OCI-LY1 (cell line): ENCODE data around the gene SPATA25.

Experiments used
- H2AFZ ChIP-seq: fragments of 200-600 bp; sonication (generic), shearing (Covaris generic); 2 replicates; pipeline ENCODE4 v1.6.0; 2014; ENCODE audit warnings: antibody characterized with exemption, mild to moderate bottlenecking, low read length
- H3F3A ChIP-seq: fragments of 200-600 bp; sonication (generic), shearing (Covaris generic); 2 replicates; pipeline ENCODE4 v1.6.0; 2014; ENCODE audit warnings: mild to moderate bottlenecking, antibody characterized with exemption, low read length, moderate library complexity; ENCODE audit not compliant: insufficient read depth
- H3K27ac ChIP-seq: fragments of 200-600 bp; sonication (generic); 2 replicates; pipeline ENCODE4 v1.5.1; 2014; ENCODE audit warnings: low read length, mixed run types, mild to moderate bottlenecking, low read depth; ENCODE audit not compliant: poor library complexity, severe bottlenecking
- H3K27me3 ChIP-seq: fragments of 200-600 bp; sonication (generic); 2 replicates; pipeline ENCODE4 v1.6.0; 2014; ENCODE audit warnings: antibody characterized with exemption, mild to moderate bottlenecking, low read length, moderate library complexity; ENCODE audit not compliant: insufficient read depth
- H3K36me3 ChIP-seq: fragments of 200-600 bp; sonication (generic); 2 replicates; pipeline ENCODE4 v1.6.1; 2014; ENCODE audit warnings: mild to moderate bottlenecking, antibody characterized with exemption, low read length, moderate library complexity, mixed read lengths; ENCODE audit not compliant: insufficient read depth
- H3K4me1 ChIP-seq: fragments of 200-600 bp; sonication (generic); 2 replicates; pipeline ENCODE4 v1.5.1; 2014; ENCODE audit warnings: mild to moderate bottlenecking, low read length, moderate library complexity; ENCODE audit not compliant: insufficient read depth, severe bottlenecking
- H3K4me2 ChIP-seq: fragments of 200-600 bp; sonication (generic), shearing (Covaris generic); 2 replicates; pipeline ENCODE4 v1.6.1; 2014; ENCODE audit warnings: low read length
- H3K4me3 ChIP-seq: fragments of 200-600 bp; sonication (generic); 2 replicates; pipeline ENCODE4 v1.5.1; 2014; ENCODE audit warnings: low read length, low read depth, mild to moderate bottlenecking, mixed read lengths; ENCODE audit not compliant: poor library complexity, severe bottlenecking
- H3K79me2 ChIP-seq: fragments of 200-600 bp; shearing (Covaris generic); 2 replicates; pipeline ENCODE4 v1.6.1; 2016; ENCODE audit warnings: mixed run types, low read length, mixed read lengths; ENCODE audit not compliant: insufficient read depth
- H3K9ac ChIP-seq: fragments of 200-600 bp; sonication (generic), shearing (Covaris generic); 2 replicates; pipeline ENCODE4 v1.6.1; 2014; ENCODE audit warnings: mild to moderate bottlenecking, low read length, mixed read lengths
- H3K9me2 ChIP-seq: fragments of 200-600 bp; sonication (generic), shearing (Covaris generic); 2 replicates; pipeline ENCODE4 v1.6.1; 2014; ENCODE audit warnings: low read depth, mild to moderate bottlenecking, low read length, mixed read lengths
- H3K9me3 ChIP-seq: fragments of 200-600 bp; shearing (Covaris generic); 2 replicates; pipeline ENCODE4 v1.6.1; 2014; ENCODE audit warnings: low read length, mixed read lengths
- H4K20me1 ChIP-seq: fragments of 200-600 bp; sonication (generic), shearing (Covaris generic); 2 replicates; pipeline ENCODE4 v1.6.0; 2016; ENCODE audit warnings: mild to moderate bottlenecking, low read length; ENCODE audit not compliant: insufficient read depth
- EZH2 ChIP-seq: fragments of 200-600 bp; sonication (generic), shearing (Covaris generic); IDR thresholded peaks from 2 replicates; pipeline ENCODE4 v1.8.0; 2017; ENCODE audit warnings: borderline replicate concordance, mixed run types, mild to moderate bottlenecking, antibody characterized with exemption, low read length, moderate library complexity, mixed read lengths
- TF ChIP-seq, protein P1 (sequence below): fragments of 200-600 bp; sonication (generic), shearing (Covaris generic); IDR thresholded peaks from 2 replicates; pipeline ENCODE4 v1.5.1; 2017; ENCODE audit warnings: mild to moderate bottlenecking, antibody characterized with exemption, low read length, moderate library complexity, mixed read lengths

The SPATA25 gene

DNA sequence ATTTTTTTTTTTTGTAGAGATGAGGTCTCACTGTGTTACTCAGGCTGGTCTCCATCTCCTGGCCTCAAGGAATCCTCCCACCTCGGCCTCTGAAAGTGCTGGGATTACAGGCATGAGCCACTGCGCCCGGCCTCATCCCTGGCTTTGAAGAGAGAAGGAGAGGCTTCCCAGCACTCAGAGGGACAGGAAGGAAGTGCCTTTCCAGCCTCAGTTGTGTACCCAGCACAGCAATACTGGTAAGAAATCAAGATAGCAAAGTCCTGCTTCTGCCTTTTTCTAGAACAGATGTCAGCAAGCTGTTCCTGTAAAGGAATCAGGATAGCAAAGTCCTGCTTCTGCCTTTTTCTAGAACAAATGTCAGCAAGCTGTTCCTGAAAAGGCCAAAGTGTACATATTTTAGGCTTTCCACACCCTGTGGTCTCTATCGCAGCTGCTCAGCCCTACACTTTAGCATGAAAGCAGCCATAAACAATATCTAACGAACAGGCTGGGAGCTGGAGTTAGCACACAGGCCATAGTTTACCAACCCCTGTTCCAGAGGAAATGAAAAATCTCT is 30.8 kb upstream of the SPATA25 start:
- H4K20me1 ChIP-seq: no peaks in the 10 kb centered on the region
- H3K9ac ChIP-seq: no peak overlapping the region
- no peaks in the 10 kb centered on the region for H3K9me2 ChIP-seq
- H3K79me2 ChIP-seq: no peaks in the 10 kb centered on the region
- H3F3A ChIP-seq: no peaks in the 10 kb centered on the region
- no peaks in the 10 kb centered on the region for H3K9me3 ChIP-seq
- H3K4me1 ChIP-seq: no peaks in the 10 kb centered on the region
- H2AFZ ChIP-seq: no peak overlapping the region
- no peaks in the 10 kb centered on the region for H3K36me3 ChIP-seq
- H3K27ac ChIP-seq: no peak overlapping the region
- no peak overlapping the region for H3K4me3 ChIP-seq
- TF ChIP-seq, protein P1, sequence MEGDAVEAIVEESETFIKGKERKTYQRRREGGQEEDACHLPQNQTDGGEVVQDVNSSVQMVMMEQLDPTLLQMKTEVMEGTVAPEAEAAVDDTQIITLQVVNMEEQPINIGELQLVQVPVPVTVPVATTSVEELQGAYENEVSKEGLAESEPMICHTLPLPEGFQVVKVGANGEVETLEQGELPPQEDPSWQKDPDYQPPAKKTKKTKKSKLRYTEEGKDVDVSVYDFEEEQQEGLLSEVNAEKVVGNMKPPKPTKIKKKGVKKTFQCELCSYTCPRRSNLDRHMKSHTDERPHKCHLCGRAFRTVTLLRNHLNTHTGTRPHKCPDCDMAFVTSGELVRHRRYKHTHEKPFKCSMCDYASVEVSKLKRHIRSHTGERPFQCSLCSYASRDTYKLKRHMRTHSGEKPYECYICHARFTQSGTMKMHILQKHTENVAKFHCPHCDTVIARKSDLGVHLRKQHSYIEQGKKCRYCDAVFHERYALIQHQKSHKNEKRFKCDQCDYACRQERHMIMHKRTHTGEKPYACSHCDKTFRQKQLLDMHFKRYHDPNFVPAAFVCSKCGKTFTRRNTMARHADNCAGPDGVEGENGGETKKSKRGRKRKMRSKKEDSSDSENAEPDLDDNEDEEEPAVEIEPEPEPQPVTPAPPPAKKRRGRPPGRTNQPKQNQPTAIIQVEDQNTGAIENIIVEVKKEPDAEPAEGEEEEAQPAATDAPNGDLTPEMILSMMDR: no peak
- no peak for TF ChIP-seq EZH2
- peaks cover 10% of the 10 kb centered on the region; the same call in 1 of the 2 replicates for H3K27me3 ChIP-seq
- no peak overlapping the region for H3K4me2 ChIP-seq

DNA sequence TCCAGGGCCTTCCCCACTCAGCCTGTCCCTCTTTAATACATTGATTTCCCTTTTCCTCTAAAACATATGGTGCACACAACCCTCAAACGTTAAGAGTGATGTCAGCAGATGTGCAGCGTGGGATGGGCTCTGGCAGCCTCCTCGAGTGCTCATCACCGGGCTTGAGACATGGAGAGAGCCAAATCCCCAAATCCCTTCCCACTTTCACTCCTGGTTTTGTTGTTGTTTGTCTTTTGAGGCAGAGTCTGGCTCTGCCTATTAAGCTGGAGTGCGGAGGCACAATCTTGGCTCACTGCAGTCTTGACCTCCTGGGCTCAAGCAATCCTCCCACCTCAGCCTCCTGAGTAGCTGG is 30.3 kb upstream of the SPATA25 start:
- Histone ChIP-seq H3K4me1 (no peaks in the 10 kb centered on the region), H3K4me3 (no peak overlapping the region), H4K20me1 (no peaks in the 10 kb centered on the region), H3K27ac (no peak overlapping the region), H3K9me2 (no peaks in the 10 kb centered on the region), H3K4me2 (no peak overlapping the region), H3K9me3 (no peaks in the 10 kb centered on the region), H2AFZ (no peak overlapping the region), H3K9ac (no peak overlapping the region), H3F3A (no peaks in the 10 kb centered on the region), H3K36me3 (no peaks in the 10 kb centered on the region), H3K79me2 (no peaks in the 10 kb centered on the region), H3K27me3 (peaks cover 10% of the 10 kb centered on the region; the same call in 1 of the 2 replicates)
- TF ChIP-seq EZH2: no peak
- TF ChIP-seq, protein P1: no peak

DNA sequence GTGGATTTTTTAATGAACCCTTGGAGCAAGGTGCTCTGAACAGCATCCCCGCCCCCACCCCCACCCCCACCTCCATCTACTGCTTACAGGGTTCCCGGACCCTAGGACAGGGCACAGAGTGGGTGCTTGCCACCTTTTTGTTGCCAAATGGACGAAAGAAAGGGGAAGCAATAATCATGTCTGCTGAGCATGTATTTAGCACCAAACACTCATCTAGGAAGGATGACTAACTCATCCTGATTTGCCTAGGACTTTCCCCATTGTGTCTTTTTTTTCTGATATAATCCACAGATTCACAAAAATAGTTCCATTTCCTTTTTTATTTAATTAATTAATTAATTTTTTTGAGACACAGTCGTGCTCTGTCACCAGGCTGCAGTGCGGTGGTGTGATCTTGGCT is 25.7 kb upstream of the SPATA25 start:
- H3K79me2 ChIP-seq: no peaks in the 10 kb centered on the region
- TF ChIP-seq EZH2: no peak
- TF ChIP-seq, protein P1: no peak
- no peak overlapping the region for H3K9ac ChIP-seq
- H3K4me3 ChIP-seq: no peak overlapping the region
- no peak overlapping the region for H3K27ac ChIP-seq
- H3F3A ChIP-seq: no peaks in the 10 kb centered on the region
- H3K27me3 ChIP-seq: peaks cover 6% of the 10 kb centered on the region; the same call in 1 of the 2 replicates
- H3K36me3 ChIP-seq: no peaks in the 10 kb centered on the region
- no peak overlapping the region for H3K4me2 ChIP-seq
- no peaks in the 10 kb centered on the region for H3K9me3 ChIP-seq
- no peak overlapping the region for H2AFZ ChIP-seq
- H4K20me1 ChIP-seq: no peaks in the 10 kb centered on the region
- peaks cover 26% of the 10 kb centered on the region for H3K4me1 ChIP-seq
- no peaks in the 10 kb centered on the region for H3K9me2 ChIP-seq
